GM19324 (cell line): ENCODE results near the gene JTB.

Source experiments
- ATAC-seq: cut with Tn5 transposase; IDR thresholded peaks from one replicate; pipeline ENCODE4 v1.9.1; 2021; ENCODE audit warnings: mild to moderate bottlenecking, moderate library complexity; ENCODE audit not compliant: unreplicated experiment, low FRiP score

Gene JTB

DNA sequence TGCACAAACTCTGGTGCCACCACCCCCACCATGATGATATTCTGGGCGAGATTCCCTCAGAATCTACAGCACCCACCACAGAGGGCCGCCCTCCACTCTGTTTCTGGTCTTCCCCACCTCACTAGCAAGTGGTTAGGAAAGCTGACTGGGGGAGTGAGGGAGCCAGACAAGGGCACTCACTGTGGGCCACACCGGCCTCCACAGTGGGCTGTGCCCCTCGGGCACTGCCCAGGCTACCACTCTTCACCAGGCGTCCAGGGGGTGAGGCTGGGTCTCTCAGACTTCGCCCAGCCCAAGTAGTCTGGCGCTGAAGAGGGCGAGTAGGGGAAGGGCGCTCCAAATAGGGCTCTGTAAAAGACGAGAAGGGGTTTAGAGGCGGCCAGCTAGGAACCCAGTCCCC, 43.5 kb downstream of the JTB start:
- ATAC-seq: no peak

DNA sequence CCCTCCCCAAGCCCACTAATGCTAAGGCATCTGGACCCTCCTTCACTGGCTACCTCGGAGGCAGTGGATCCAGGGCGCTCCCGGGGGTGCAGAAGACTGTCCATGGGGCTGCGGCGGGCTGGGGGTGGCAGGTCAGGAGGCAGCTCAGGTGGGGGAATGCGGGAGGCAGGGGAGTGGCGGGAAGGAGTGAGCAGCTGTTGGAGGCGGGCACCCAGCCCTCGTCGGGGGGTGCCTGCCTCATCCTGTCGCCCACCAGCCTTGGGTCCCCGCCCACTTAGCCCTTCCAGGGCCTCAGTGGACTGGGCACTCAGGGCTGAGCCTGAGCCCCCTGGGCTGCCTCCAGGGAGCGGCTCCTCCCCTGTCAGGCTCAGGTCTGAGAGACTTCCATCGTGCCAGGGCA, 44.0 kb downstream of the JTB start:
- ATAC-seq: no peak

DNA sequence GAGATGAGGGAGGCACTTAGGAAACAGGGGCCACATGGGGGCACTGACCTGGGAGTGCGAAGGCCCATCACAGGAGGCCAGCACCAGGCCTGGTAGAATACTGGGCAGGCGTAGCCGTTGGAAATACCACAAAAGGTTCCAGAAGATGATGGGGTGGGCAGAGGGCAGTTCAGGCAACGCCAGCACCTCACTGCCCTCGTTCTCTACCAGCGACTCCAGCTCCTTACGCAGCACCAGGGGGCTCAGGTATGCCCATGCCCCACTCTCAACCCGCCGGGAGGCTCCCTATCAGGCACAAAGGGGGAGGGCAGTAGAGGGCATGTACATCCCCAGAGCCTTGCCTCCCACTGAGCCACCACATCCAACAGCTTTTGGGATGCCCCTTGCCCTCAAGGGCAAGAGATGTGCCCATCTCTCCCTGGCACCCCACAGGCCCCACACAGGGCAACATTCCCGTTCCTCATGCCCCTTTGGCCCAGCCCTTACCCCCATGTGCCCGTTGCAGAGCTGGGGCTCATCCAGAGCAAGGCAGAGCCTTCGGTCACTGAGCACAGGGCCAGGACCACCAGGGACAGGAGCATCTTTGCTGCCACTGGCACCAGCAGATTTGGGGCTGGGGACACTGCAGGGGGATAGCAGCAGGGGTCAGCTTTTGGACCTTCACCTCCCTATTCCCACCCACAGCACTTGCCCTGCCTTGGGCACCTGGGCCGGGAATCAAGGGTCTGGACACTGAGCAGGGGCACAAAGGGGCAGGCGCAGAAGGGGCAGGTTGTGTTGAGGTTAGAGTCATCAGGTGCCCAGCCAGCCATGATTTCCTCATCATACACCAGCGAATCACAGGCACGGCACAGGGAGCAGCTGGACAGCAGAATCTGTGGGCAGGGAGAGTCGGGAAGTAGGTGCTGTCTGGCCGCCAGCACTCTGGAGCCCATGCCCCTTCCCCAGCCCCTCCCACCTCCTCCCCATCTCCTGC, 45.0 kb downstream of the JTB start:
- ATAC-seq: no peak

DNA sequence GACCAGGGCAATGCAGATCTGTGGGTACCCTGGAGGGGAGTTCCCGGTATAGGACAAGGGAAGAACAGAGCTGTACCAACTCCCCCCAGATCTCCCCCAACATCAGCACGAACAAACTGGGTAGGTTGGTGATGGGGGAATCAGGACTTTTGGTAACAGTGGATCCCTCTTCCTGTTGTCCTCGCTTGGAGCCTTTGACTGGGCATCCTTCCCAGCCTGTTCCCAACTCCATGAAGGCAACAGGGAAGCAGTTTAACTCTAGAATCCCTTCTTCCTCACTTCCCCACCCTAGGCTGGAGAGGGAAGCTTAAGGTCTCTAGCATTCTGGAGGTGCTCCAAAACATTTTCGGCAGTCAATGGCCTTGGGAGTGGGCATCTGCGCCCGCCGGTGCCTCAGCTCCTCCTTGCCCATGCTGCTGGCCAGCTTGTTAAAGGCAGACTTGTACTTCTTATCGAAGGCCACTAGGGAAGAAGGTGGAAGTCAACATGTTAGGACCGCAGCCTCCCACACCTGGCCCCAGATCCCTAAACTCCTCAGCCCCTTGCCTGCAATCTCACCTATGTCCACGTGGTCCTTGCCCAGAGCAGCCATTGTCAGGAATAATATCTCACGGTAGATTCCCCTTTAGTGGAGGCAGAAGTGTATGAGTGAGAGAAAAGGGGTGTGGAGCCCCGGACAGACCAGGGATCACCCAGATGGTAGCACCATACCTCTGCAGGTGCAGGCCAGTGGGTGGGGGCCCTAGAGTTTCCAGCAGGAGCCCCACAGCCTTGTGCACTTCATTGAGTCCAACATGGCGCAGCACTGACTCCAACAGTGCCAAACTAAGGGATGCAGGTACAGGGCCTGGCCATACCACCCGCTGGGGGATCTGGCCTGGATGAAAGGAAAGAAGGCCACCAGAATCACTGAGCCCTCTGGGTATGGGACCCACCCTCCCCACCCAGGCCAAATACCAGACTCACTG, 47.2 kb downstream of the JTB start:
- ATAC-seq: no peak

DNA sequence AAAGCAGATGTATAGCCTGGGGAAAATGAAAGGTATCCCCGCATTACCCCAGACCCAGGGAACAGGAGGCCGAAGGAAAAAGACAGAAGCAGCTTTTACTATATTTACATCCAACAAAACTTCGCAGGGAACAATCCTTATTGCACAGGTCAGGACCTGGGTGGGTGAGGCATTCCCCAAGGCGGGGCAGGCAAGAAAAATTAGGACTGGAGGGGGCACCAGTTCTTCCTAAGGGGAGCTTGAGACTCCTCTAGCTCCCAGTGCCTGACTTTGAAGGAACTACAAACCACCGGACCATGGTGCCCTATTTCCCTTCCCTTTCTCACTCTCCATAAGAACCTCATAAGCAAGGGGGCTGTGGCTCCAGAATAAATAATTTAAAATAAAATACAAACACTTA, 48.0 kb downstream of the JTB start:
- ATAC-seq: no peak

DNA sequence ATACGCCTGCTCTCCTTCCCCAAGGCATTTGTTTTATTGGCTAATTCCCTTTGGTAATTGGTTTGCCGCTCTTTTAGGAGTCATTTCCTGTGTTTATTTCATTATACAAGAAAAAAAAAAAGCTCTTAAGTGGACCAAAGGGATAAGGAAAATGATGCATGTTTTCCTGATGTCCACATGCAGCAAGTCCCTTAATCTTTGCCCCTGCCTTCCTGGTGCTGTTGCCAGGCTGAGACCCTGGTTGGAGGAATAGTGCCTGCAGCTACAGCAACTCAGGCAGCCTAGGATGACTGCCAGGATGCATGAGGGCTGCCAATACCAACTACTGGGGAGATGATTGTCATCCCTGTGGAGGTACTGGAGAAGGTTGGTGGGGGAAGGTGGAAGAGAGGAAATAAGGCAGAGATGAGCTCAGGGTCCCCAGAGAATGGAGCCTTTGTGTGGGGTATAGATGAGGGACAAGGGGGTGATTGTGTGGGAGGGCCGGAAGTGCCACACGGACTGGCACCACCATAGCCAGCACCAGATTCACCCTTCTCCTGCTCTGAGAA, 48.6 kb downstream of the JTB start:
- ATAC-seq: no peak

DNA sequence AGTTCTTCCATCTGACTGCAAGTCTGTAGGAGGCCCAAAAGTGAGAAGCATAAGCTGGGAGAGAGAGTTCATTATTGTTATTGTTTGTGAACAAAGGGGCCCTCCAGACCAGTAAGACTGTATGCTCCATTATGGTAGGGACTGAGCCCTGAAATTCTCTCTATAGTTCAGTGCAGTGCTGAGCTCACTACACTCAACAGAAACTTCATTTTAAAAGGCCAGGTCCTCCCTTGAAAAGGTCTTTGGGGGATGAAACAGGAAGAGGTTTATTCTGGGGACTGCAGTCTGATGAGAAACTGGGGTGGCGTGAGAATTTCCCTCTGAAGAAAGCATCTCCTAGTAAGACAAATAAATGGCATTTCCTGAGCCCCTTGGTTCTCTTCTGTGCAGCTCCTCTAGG, 49.2 kb downstream of the JTB start:
- ATAC-seq: no peak

DNA sequence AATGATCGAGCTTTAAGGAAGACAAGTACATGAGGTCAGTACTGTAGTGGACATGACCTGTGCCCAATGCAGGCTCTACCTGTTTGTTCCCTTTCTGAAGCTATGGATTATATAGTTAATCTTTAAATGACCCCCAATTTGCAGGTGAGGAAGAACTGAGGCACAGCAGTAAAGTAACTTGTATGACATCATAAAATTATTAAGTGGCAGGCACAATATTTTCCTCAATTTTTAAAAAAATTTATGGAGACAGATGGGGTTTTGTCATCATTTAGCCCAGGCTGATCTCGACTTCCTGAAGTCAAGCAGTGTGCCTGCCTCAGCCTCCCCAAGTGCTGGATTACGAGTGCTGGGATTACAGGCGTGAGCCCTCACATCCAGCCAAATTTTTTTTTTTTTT, 51.1 kb downstream of the JTB start:
- ATAC-seq: no peak
